GM21367 (cell line): Measurements from ENCODE around the gene FCF1.

Source experiments
- ATAC-seq: cut with Tn5 transposase; IDR thresholded peaks from one replicate; pipeline ENCODE4 v1.9.1; 2021; ENCODE audit not compliant: unreplicated experiment

The FCF1 gene, protein sequence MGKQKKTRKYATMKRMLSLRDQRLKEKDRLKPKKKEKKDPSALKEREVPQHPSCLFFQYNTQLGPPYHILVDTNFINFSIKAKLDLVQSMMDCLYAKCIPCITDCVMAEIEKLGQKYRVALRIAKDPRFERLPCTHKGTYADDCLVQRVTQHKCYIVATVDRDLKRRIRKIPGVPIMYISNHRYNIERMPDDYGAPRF

DNA sequence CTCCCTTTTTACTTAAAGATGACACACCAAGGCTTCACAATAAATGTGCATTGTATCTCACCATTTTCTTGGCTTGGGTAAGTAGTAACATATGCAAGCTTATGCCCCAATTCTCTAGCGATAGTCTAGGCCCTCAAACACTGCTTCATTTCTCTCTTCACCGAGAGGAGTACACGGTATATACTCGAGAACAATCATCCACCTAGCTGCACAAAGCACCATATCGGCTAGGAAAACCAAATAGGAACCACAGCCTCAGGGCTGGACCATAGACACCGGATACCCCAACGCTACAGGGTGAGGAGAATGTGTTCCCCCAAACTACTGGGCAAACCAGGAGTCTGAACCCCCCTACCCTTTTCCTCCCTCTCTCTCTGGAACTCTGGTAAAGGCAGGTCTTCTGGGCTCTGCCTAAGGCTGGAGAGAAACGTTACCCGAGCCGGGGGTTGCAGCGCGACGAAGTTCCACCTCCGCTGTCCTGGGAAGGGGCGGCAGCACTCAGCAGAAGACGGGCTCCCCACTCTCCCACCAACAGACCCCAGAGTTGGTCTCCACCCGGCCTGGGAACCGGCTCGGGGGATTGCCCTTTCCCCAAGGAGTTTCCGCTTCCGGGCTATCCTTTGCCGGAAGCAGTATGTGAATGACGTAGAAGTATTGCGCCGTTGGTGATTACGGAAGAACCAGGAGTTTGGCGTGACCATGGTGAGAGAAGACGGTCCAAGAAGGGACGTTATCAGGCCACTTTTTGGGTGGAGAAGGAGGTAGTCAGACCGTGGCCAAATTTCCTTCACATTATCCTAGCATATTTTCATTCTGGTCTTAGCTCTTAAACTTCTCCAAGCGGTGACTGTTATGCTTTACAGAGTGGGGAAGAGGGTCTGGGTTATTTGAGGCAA is at the start of gene FCF1, which contains the start of gene AREL1:
TSS of gene FCF1 (plus strand) at position 646 of the 896 bp plus-strand sequence. CDS start at position 700, 54 bp downstream.
TSS of gene AREL1 (minus strand) at position 582 of the 896 bp plus-strand sequence. CDS start 27,465 bp downstream, outside the sequence.
- ATAC-seq: peak; percentile 86

DNA sequence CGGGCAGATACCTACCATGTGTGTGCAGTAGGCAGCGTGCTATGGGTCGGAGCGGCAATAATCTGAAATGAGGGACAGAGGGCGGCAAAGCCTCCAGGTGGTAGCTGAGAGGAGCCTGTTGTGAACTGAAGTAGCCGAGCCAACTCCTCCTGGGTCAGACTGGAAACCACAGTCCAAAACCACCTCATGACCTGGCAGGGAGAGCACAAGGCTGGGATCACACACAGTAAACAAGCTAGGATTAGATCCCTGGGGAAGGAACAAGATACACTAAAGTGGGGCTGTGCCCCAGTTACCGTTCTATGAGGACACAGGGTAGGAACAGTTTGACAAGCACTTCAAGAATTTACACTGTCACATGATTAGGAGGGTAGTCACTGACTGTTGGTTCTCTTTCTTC is 49.1 kb upstream of the FCF1 start:
- ATAC-seq: no peak

DNA sequence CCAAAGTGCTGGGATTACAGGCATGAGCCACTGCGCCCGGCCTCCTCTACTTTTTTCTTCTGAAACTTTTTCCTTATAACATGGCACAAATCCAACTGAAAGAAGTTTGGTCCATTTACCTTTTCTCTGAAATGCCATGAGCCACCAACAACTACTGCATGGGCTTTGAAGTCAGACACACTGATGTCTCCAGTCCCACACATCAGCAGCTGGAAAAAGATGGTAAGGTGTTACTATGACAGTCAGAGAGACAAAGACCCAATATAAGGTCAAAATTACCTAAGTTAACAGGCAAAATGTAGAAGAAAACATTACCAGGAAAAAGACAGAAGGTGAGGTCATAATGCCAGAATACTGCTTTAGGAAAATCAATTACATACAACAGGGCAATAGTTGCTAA is 48.2 kb upstream of the FCF1 start:
- ATAC-seq: no peak

DNA sequence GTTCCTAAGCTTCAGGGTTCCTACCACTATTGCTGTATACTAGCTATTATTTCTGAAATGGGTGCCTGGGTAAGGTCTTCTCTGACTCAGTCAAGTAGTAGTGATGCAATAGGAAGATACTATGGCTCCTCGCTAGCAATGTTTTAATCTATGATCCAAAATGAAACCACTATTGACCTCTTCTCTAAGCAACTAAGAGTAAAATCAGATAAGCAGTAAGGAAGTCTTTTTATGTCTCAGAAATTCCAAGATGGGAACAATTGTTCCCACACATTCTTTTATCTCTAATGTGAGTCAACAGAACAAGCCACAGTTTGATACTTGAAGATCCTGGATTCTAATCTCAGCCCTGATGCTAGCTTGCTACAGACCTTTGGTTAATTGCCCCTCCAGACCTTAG is 45.2 kb upstream of the FCF1 start:
- ATAC-seq: no peak

DNA sequence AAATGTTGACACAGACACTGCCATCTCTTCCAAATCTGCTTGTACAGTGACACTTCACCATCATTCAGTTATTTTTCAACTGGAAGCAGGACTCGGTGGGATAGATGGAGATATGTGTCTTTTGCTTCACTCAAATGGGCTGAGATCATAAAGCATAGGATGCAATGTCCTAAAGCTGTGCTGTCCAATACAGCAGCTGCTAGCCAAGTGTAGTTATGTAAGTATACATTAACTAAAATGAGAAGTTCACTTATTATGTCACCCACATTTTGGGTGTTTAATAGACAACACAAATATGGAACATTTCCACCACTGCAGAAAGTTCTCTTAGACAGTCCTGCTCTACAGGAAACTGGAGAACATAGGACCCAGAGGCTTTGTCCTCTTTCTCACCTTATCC is 43.7 kb upstream of the FCF1 start:
- ATAC-seq: no peak

DNA sequence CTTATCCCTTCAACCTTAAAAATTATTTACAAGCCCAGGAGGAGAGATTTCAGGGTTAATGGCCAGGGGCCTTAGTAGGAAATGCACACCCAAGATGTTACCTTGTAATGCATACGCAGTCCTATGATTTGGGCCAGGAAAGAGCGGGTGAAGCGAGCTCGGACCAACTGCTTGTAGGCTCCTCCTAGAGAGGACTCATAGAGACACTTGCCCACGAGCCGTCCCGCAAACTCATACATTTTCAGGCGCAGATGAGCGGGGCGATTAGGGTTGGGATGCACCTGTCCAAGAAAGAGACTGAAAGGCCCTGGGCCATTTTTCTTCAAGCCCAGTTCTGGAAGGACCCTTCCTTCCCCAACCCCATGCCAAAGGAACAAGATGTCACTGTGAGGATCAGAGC is 43.1 kb upstream of the FCF1 start:
- no peak for ATAC-seq

DNA sequence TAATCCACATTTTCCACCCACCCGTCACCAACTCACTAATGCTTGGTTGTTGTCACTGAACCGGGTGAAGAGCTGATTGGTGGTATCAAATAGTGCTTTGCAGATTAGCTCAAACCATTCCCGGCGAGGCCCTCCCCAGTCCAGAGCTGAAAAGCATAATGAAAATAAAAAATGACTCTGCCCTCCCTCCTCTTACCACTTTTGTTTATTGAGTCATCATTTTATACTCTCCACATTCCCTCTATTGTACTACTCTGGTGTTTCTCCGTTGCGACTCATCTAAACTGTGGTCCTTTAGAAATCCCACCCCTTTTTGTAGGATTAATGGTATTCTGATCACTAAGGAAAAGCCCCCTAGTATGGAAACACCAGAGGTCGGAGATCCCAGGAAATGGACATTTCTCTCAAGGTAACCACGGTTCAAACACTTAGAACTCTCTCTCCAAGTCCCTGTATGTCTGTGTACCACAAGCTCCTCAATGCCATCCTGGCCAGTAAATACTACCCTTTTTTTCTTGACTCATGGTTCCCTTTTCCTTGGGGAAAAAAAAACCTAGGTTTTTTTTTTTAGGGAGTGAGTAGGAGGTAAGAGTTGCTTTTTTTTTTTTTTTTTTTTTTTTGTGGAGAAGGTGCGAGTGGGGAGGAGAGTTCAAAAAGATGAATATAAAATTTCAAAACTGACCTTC is 42.1 kb upstream of the FCF1 start:
- ATAC-seq: no peak

DNA sequence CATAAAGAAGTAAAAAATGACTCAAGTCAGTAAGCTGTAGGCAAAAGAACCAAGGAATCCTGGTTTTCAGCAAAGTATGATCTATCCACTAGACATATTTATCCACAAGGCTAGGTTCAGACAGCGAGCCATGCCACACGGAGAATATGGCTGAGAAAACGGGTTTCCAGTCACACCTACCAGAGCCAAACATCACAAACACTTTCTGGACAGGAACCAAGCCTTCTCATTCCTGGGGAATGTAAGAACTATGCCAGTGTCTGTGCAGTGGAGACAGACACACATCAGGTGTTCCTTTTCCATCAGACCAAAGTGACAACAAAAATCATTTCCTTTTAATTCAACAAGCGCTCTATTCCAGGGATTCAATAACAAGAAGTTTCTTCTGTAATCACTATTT is 41.2 kb upstream of the FCF1 start:
- no peak for ATAC-seq

DNA sequence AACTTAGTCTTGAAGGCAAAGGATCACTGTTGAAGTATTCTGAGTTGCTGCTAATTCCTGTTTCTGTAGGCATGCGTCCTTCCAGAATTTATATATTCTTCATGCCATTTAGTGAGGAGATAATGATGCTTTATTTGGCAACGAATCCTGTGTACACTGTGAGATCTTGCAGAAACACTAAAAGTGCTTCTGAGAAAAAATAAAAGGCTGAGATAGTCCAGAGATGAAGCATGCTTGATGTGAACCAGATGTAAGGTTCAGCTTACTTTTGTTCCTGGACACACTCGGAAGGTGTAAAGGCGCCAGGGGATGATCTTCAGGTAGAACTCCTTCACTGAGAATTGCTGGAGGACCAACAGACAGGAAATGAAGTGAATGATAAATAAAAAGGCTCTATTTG is 39.2 kb upstream of the FCF1 start:
- ATAC-seq: no peak

DNA sequence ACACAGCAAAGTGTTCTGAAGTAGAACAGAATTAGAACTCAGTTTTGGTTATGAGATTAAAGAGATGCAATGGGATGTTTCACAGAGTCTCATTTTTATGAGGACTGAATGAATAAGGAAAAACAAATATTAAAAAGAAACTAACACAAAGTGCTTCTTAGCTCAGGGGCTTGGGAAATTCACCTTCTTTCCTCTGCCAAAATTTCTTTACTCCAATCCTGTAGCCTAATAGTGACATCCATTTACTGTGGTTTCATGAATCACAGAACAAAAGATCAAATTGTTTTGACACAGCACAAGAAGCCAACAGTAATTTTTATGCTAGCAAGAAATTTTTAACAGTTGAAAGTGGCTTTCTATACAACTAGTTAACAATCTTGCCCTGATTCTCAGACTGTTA is 37.7 kb upstream of the FCF1 start:
- no peak for ATAC-seq

DNA sequence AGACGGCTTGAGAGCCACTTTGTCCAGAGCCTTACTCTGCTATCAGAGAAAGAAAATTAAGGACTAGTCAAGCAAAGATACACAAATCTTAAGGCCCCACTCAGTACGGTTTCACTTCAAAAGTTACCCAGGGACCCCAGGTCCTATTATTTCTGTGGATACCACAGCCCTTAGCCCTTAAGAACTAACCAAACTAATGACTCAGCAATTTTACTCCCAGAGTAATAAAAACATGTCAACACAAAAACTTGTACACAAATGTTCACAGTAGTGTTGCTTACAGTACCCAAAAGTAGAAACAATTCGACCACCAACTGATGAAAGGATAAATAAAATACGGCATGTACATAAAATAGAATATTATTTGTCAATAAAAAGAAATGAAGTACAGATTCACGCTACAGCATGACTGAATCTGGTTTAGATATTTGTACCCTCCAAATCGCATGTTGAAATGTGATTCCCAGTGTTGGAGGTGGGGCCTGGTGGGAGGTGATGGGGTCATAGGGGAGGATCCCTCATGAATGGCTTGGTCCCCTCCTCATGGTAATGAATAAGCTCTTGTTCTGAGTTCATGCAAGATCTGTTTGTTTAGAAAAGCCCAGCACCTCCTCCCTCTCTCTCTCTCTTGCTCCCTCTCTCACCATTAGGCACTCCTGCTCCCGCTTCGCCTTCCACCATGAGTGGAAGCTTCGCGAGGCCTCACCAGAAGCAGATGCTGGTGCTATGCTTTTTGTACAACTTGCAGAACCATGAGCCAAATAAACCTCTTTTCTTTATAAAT is 30.6 kb upstream of the FCF1 start:
- no peak for ATAC-seq

DNA sequence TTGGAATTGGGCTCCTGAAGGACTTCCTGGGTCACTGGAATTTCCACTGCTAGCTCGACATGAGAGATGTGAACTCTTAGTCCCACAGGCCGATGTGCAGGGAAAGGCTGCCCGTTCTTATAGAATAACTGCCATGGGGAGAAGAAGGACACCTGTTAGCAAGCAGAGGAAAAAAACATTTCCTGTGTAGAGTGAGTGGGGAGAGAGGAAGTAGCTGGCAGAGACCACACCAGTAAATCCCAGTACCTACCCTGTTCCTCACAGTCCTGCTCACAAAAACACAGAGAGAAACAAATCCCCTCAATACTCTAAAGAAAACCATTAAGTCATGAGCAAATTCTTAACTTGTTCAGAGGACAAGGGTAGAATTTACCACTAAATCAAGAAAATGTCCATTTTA is 29.5 kb upstream of the FCF1 start:
- ATAC-seq: no peak

DNA sequence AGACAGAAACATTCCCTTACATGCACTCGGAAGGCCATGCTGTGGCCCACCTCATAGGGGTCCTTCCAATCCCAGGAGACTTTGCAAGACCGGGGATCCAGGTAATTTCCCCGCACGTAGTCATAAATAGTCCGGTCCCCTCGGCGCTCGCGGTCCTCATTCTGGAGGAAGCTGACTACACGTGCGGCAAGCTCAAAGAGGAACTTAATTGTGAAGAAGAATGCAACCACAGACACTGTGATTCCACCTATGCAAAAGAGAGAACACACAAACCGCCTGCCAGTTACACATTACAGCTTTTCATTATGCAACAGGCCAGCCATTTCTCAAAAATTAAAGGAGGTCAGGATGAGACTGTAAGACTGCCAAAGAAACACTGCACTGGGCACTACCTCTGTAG is 28.5 kb upstream of the FCF1 start:
- ATAC-seq: no peak

DNA sequence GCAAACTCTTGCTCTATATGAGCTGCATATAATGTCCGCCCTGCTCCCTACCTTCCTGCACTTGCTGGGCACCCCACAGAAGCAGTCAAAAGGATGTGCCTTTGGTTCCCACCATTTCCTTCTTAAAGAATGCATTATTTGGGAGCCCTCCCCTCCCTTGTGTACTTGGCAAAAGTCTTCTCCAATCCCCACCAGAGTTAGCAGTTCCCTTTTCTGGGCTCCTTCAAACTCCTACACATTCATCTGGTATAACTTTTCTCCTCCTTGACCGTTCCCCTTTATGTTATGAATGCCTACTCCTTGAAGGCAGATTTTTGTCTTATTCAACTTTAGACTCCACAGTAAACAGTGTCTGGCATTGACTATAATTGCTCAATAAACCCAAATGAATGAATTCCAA is 27.9 kb upstream of the FCF1 start:
- ATAC-seq: no peak

DNA sequence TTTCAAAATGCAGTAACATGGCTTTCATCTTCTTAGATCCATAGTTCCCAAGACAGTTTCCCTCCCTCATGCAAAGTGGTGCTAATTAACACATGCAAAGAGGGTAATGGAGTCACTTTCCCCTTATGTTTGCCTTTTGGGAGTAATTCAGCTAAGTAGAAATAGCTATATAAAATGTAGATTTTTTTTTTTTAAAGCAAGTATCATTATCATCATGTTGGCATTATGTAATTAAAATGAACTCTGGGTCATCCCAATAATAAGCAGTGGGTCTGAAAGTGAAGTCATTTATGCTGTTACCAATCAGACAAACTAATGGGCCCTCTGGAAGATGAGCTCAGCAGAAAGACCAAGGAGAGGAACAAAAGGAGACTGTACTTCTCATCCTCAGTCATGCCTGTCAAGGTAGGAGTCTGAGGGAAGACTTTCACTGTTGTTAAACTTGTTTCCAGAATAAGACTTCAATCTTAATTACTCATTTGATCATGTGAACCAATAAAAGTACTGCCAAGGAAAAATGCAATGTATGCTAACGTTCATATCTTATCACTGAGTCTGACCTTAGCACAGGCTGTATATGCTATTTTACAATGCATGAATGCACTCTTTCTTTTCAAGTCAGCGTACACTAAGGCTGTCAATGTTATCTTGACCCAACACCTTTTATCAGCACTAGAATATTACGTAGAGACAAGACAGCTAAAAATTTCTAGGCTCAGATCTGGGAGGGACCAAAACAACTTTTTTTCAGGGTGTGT is 26.8 kb upstream of the FCF1 start:
- ATAC-seq: no peak

DNA sequence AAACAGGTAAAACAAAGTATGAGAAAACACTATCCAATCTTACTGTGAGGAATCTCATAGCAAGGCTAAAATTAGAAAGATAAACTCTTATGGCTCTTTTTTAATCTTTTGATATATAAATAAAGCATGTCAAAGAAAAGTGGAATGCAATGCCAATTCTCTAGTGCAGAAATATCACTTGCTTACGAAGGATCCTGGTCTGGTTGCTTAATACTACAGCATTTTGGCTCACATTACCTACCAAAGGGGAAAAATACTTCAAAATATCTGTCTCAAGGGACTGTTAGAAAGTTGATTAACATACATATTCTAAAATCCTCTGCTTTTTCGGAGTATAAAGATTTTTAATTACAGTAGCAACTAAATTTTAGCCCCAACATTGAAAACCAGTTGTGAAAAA is 21.5 kb upstream of the FCF1 start:
- ATAC-seq: no peak

DNA sequence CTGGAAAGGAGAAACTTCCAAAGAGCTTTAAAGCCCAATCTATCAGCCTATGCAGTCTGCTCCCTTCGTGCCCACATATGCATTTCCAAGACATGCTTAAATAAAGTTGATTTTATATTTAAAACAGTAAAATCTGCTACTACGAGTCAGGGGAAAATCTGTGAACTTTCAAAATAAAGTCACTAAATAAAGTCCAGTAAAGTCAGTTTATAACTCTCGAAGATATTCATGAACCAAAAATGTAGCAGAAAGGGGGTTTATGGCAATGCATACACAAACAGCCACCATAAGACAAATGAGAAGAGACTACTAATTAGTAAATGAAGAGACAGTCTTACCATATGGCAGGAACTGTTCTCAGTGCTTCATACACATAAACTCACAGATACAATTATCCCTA is 19.8 kb upstream of the FCF1 start:
- ATAC-seq: no peak

DNA sequence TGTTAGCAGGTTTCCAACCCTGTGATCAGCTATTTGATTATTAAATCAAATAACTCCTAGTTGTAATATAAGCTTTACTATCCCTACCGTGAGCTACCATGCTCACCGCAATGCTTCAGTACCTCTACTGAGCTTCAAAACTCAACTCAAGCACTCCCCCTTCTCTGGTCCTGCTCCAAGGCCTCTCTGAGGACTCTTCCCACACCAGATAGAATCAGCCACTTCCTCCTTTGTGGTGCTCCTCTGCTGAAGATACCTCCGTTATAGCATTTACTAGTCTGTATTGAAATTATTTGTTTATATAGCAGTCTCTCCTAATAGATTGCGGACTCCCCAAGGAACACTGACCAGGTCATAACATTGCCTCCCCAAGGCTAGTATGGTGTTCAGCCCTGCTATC is 17.5 kb upstream of the FCF1 start:
- no peak for ATAC-seq

DNA sequence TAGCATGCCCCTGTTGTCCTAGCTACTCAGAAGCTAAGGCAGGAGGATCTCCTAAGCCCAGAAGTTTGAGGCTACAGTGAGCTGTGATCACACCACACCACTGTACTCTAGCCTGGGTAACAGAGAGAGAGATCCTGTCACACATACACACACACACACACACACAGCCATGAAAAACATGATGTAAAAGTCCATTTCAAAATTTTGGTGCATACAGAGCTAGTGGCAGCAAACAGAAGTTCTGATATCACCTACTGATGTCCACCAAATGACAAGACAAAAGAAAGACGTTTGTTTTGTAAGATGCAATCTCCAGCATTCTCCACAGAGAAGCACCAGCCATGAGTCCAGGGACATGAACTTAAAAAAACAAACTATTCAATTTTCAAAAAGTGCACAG is 15.9 kb upstream of the FCF1 start:
- ATAC-seq: no peak

DNA sequence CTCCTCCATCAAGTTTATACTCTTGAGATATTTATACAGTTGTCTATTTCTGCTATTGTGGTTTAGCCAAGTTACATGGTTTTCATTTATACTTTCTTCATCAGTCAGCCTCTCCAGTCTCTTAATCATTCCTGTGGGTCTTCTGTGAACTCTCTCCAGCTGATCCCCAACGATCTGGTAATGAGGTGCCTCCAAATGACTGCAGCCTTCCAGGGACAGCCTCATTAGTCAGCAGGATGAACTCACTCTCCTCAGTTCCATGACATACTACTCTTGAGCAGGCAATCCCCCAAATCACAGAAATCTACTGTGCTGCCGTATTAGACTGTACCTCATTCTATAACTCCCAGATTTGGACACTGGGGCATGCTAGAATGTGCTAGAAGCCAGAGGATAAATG is 15.4 kb upstream of the FCF1 start:
- ATAC-seq: no peak
